GM19372 (cell line): ENCODE results near the gene PERM1.
"Not testable (repeated sequence)": the region's sequence is repeated elsewhere in the genome, so short reads cannot be mapped to it uniquely, and the experiment has no call there.

ENCODE experiments used
- ATAC-seq: cut with Tn5 transposase; IDR thresholded peaks from one replicate; pipeline ENCODE4 v1.9.1; 2021; ENCODE audit warnings: mild to moderate bottlenecking, low read depth, moderate library complexity; ENCODE audit not compliant: unreplicated experiment

The PERM1 gene

GRCh38 chr1:1017397-1018320 is 35.8 kb upstream of the PERM1 start:
- ATAC-seq = not testable (repeated sequence)

- no peak for ATAC-seq
Observed at GRCh38 chr1:1014799-1015681, 33.1 kb upstream of the PERM1 start.

DNA sequence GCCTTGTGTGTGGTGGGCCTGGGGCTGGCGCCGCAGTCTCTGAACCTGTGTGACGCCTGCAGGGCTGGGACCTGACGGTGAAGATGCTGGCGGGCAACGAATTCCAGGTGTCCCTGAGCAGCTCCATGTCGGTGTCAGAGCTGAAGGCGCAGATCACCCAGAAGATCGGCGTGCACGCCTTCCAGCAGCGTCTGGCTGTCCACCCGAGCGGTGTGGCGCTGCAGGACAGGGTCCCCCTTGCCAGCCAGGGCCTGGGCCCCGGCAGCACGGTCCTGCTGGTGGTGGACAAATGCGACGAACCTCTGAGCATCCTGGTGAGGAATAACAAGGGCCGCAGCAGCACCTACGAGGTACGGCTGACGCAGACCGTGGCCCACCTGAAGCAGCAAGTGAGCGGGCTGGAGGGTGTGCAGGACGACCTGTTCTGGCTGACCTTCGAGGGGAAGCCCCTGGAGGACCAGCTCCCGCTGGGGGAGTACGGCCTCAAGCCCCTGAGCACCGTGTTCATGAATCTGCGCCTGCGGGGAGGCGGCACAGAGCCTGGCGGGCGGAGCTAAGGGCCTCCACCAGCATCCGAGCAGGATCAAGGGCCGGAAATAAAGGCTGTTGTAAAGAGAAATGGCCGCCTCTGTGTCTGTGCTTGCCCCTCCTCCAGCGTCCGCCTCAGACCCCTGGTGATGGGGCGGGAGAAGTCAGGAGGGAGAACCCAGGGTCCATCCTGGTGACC is 32.2 kb upstream of the PERM1 start:
- ATAC-seq = no peak

GRCh38 chr1:1013105-1013921 is 31.4 kb upstream of the PERM1 start, which contains the start of gene ISG15:
Gene ISG15, plus strand, starts transcription at chr1:1013497. Its CDS starts 77 bp downstream, at chr1:1013574.
- peak; percentile 85 for ATAC-seq

GRCh38 chr1:1012736-1013104 is 30.8 kb upstream of the PERM1 start:
- ATAC-seq = not testable (repeated sequence)

- ATAC-seq = no peak
Observed at GRCh38 chr1:1011396-1011949, 29.6 kb upstream of the PERM1 start.

- ATAC-seq = not testable (repeated sequence)
Observed at GRCh38 chr1:1010131-1010530, 28.2 kb upstream of the PERM1 start.

GRCh38 chr1:1006305-1007159 is 24.6 kb upstream of the PERM1 start:
- ATAC-seq = no peak

DNA sequence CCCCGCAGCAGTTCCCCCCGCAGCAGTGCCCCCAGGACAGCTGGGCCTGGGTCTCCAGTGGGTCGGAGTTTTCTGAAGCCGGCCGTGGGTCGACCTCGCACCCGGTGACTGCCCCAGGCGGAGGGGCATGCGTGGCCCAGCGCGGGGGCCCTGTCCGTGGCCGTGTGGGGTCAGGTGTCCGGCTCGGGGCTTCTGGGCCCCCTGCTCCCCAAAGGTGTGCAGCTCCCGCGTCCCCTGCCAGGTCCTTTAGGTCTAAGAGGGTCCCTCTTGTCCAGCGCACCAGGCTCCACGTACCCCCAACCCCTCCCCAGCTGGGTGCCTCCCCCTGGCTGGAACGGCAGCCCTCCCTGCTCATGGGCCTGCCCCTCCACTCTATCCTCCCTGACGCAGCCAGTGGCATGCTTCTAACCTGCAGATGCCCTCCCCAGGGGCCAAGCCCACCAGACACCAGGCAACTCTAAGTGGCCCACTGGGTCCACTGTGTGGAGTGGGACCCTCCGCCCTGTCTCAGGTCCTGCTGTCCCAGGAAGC is 23.9 kb upstream of the PERM1 start:
- no peak for ATAC-seq

- no peak for ATAC-seq
Observed at GRCh38 chr1:1004780-1005697, 23.1 kb upstream of the PERM1 start.

GRCh38 chr1:1004420-1004779 is 22.5 kb upstream of the PERM1 start:
- ATAC-seq = no peak

GRCh38 chr1:1003618-1004419 is 21.9 kb upstream of the PERM1 start:
- ATAC-seq = no peak

DNA sequence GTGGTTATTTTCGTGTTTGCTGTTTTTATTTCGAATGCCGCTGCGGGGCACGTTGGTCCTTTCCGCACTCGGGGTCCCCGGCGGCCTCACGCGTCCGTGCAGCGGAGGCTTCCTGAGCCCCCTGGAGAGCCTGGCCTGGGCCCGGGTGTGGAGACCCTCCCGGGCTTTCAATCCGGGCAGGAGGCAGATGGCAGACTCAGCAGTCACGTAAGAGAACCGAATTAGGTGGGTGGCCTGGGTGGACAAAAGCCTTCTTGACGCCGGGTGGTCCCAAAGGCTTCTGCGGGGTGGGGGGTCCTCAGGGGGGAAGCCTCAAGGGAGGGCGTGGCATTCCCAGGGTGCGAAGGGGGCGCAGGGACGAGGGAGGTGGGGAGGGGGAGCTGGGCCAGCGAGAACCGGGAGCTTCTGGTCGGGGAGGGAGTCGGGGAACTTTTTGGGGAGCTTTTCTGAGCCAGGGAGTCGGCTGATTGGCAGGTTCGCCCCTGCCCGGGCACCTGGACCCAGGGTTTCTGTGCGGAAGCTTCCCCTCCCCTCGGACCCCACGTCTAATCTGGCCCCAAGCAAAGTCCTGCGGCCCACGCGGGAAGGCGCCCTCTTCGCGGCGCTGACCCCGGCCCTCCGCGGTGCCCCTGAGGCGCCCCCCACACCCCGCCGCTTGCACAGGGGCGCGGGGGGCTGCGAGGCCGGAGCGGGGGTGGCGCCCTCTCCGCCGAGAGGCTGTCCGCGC is 19.3 kb upstream of the PERM1 start:
- ATAC-seq = no peak

DNA sequence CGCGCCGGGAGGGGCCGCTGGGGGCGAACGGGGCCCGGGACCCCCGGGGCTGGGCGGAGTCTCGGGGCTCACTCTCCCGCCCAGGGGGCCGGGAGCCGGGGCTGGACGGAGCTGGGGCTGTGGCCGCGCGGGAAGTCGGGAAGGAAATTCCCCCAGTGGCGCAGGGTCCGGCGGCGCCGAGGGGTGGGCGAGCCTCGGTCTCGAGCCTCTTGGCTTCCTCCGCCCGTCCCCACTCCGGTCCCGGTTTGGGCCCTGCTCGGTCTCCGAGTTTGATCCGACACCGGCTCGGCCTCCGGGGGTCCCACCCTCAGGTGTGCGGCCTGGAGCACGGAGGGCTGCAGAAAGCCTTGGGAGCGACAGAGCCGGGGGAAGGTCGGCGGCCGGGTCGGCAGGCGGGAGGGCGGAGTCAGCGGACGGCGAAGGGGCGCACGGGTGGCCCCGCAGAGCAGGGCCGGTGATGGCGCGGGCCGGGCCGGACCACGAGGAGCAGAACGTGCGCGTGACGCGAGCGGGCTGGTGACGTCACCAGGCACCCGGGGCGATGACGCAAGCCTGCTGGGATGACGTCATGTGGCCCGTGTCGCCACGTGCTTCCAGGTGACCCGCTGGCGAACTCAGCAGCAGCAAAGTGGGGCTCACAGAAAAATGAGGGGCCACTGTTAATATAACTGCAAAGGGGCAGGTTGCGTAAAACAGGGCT is 18.6 kb upstream of the PERM1 start:
- ATAC-seq = no peak

DNA sequence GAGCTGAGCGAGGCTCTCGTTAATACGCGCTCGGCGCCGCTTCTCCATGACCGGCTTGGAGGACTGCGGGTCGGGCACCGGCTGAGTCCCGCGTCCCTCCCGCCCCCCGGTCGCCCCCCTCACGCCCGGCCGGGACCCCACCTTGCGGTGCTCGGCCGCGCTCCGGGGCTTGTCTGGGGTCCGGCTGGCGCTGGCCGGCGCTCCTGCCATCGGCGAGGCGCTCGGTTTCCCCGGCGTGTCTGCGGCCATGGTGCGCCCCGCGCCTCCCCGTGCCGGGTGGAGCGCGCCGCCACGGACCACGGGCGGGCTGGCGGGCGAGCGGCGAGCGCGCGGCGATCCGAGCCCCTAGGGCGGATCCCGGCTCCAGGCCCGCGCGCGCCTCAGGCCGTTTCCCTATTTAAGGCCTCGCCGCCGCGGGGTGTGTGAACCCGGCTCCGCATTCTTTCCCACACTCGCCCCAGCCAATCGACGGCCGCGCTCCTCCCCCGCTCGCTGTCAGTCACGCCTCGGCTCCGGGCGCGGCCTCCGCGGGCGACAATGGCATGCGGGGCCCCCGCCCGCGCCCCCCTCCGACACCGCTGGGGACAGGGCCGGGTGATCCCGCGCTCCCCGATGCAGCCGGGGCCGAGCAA is 17.9 kb upstream of the PERM1 start, which contains the start of gene HES4:
Gene HES4, minus strand, starts transcription at position 373 of the 632 bp plus-strand sequence. Its CDS starts 124 bp downstream, at position 249.
- ATAC-seq = no peak
